HepG2 (cell line): ENCODE measurements around the gene NAPSA. TPM values are rescaled to one million over a fixed set of nuclear protein-coding genes. Genes with fewer than 3 reads are reported as not detected.
A peak's percentile ranks its signal among the peaks of the same experiment; 100 is the strongest.

ENCODE experiments used
- ASH2L ChIP-seq: fragments of 300-600, 200-600 bp; sonication (generic); IDR thresholded peaks from 2 replicates; pipeline ENCODE4 v1.7.0; 2017; ENCODE audit warnings: low read depth, mild to moderate bottlenecking, moderate library complexity, mixed read lengths, low read length; ENCODE audit not compliant: insufficient read length
- CREM ChIP-seq, 2 experiments: sonication (generic) in 1 of 2; formaldehyde crosslinking in 1 of 2; IDR thresholded peaks; 2 replicates each; pipeline versions ENCODE4 v1.4.0 to v1.6.1; 2016 to 2020; ENCODE audit warnings: antibody characterized with exemption in 1 of 2, mild to moderate bottlenecking in 1 of 2, missing genetic modification reagents in 1 of 2
- ELF4 ChIP-seq: sonication (generic); formaldehyde crosslinking; IDR thresholded peaks from 2 replicates; pipeline ENCODE4 v1.5.0; 2020; ENCODE audit warnings: missing genetic modification reagents, mild to moderate bottlenecking, moderate library complexity, borderline replicate concordance
- ETV5 ChIP-seq: IDR thresholded peaks from 2 replicates; pipeline ENCODE4 v1.6.1; 2018; ENCODE audit warnings: missing biosample characterization, missing genetic modification reagents, inconsistent platforms, borderline replicate concordance
- HNF4A ChIP-seq: sonication (generic); formaldehyde crosslinking; IDR thresholded peaks from 2 replicates; pipeline ENCODE4 v1.4.0; 2020; ENCODE audit warnings: missing genetic modification reagents
- KAT8 ChIP-seq: IDR thresholded peaks from 2 replicates; pipeline ENCODE4 v1.6.1; 2016; ENCODE audit warnings: missing genetic modification reagents, missing compliant biosample characterization
- MAX ChIP-seq: IDR thresholded peaks from 2 replicates; pipeline ENCODE4 v1.6.1; 2012; ENCODE audit warnings: inconsistent platforms
- NCOR1 ChIP-seq: fragments of 200-600 bp; sonication (generic); IDR thresholded peaks from 2 replicates; pipeline ENCODE4 v1.7.0; 2017; ENCODE audit warnings: antibody characterized with exemption, low read length, borderline replicate concordance
- NR2C2 ChIP-seq: sonication (generic); formaldehyde crosslinking; IDR thresholded peaks from 2 replicates; pipeline ENCODE4 v1.4.0; 2020; ENCODE audit warnings: missing genetic modification reagents, mild to moderate bottlenecking, moderate library complexity, borderline replicate concordance
- NR2F6 ChIP-seq, 2 experiments: IDR thresholded peaks; 2 replicates each; pipeline ENCODE4 v1.6.1; 2016; ENCODE audit warnings: antibody characterized with exemption in 1 of 2, mild to moderate bottlenecking in 1 of 2
- RXRB ChIP-seq: IDR thresholded peaks from 2 replicates; pipeline ENCODE4 v1.6.1; 2016; ENCODE audit warnings: borderline replicate concordance, missing genetic modification reagents, missing compliant biosample characterization
- SALL1 ChIP-seq: sonication (generic); formaldehyde crosslinking; IDR thresholded peaks from 2 replicates; pipeline ENCODE4 v1.8.0; 2022; ENCODE audit warnings: mild to moderate bottlenecking, missing genetic modification reagents
- SIN3B ChIP-seq: fragments of 150-350 bp; IDR thresholded peaks from 2 replicates; pipeline ENCODE4 v1.6.1; 2014; ENCODE audit warnings: low read length
- TMF1 ChIP-seq: sonication (generic); formaldehyde crosslinking; IDR thresholded peaks from 2 replicates; pipeline ENCODE4 v1.8.1; 2022; ENCODE audit warnings: low read depth, missing genetic modification reagents
- TOPORS ChIP-seq: sonication (generic); formaldehyde crosslinking; IDR thresholded peaks from 2 replicates; pipeline ENCODE4 v1.8.0; 2023; ENCODE audit warnings: mild to moderate bottlenecking, missing genetic modification reagents
- ZGPAT ChIP-seq: IDR thresholded peaks from 2 replicates; pipeline ENCODE4 v1.6.1; 2016; ENCODE audit warnings: mild to moderate bottlenecking
- ZHX1 ChIP-seq: sonication (generic); formaldehyde crosslinking; IDR thresholded peaks from 2 replicates; pipeline ENCODE4 v1.8.1; 2022; ENCODE audit warnings: low read depth, mild to moderate bottlenecking, missing genetic modification reagents
- ZNF337 ChIP-seq: sonication (generic); formaldehyde crosslinking; IDR thresholded peaks from 2 replicates; pipeline ENCODE4 v1.5.1; 2020; ENCODE audit warnings: missing genetic modification reagents, low read depth, mild to moderate bottlenecking, borderline replicate concordance
- ZNF609 ChIP-seq: sonication (generic); formaldehyde crosslinking; IDR thresholded peaks from 2 replicates; pipeline ENCODE4 v1.4.0; 2020; ENCODE audit warnings: mild to moderate bottlenecking, missing genetic modification reagents, borderline replicate concordance
- polyA plus RNA-seq, 8 experiments: library from polyadenylated mRNA; depleted of rRNA in 3 of 8; stranded (reverse) in 7 of 8; unstranded in 1 of 8; fragments of >200 nt; fragmentation: Illumina TruSeq in 4 of 8; extraction: Trizol in 4 of 8; gene quantifications; 2 replicates each; pipeline versions ENCODE4 v1.2.1 to v1.2.3, GENCODE V29; 2011 to 2016; ENCODE audit warnings: low read depth in 4 of 8, missing spikeins in 1 of 8, mixed read lengths in 1 of 8; ENCODE audit not compliant: insufficient read depth in 1 of 8
- total RNA-seq, 5 experiments: library from RNA; depleted of rRNA; stranded (reverse); fragments of >200 nt; fragmentation: Illumina TruSeq; extraction: Trizol; gene quantifications; 2 replicates each; pipeline ENCODE4 v1.2.3, GENCODE V29; 2016; ENCODE audit warnings: low read depth in 1 of 5

Gene NAPSA
- total and polyA plus RNA-seq, 2 of the 13 experiments (the other 11 are each of a cell fraction or from before 2014, with no cell fraction given): not detected

- TF ChIP-seq RXRB (CRISPR knock-in tag) (peak; percentile 53; the same call in 1 of the 2 replicates), MAX (peak; percentile 62), ASH2L (peak; percentile 58), TMF1 (no peak), ZGPAT (CRISPR knock-in tag) (peak; percentile 42; the same call in 1 of the 2 replicates), SALL1 (CRISPR knock-in tag) (peak; percentile 60), NCOR1 (peak; percentile 52; the same call in 1 of the 2 replicates), NR2F6 (IDR thresholded peaks at IDR 0.05) (no peak), NR2F6 (CRISPR knock-in tag; IDR thresholded peaks at IDR 0.05) (0 out of 2 replicates have a peak, but pooled peaks have one; percentile 48), SIN3B (no peak), ETV5 (CRISPR knock-in tag) (peak; percentile 62; the same call in 1 of the 2 replicates), HNF4A (peak; percentile 78), ELF4 (CRISPR knock-in tag) (peak; percentile 63; the same call in 1 of the 2 replicates), TOPORS (no peak), ZNF337 (no peak), CREM (IDR thresholded peaks at IDR 0.05) (peak; percentile 38; the same call in 1 of the 2 replicates), CREM (CRISPR knock-in tag; IDR thresholded peaks at IDR 0.05) (no peak), ZNF609 (0 out of 2 replicates have a peak, but pooled peaks have one; percentile 25), KAT8 (CRISPR knock-in tag) (peak; percentile 16; the same call in 1 of the 2 replicates), ZHX1 (CRISPR knock-in tag) (0 out of 2 replicates have a peak, but pooled peaks have one; percentile 23), NR2C2 (peak; percentile 66)
Measured at GRCh38 chr19:50349277-50350057, 16.0 kb downstream of the NAPSA start (continued).
